LNCaP clone FGC (cell line): ENCODE results near the gene CYREN.

ENCODE experiments used
- DNase-seq: peaks from one replicate; pipeline ENCODE4 v3.0.0-alpha.2; 2011; ENCODE audit warnings: low read depth
- H3K4me3 ChIP-seq: 2 replicates; pipeline ENCODE4 v1.5.1; 2011; ENCODE audit warnings: mild to moderate bottlenecking, low read depth, low read length, control low read depth
- TF ChIP-seq, protein P1 (sequence below): IDR thresholded peaks from 2 replicates; pipeline ENCODE4 v1.5.1; 2012; ENCODE audit warnings: mild to moderate bottlenecking; ENCODE audit not compliant: control insufficient read depth, insufficient read depth; ENCODE audit errors: extremely low read depth

The CYREN gene

DNA sequence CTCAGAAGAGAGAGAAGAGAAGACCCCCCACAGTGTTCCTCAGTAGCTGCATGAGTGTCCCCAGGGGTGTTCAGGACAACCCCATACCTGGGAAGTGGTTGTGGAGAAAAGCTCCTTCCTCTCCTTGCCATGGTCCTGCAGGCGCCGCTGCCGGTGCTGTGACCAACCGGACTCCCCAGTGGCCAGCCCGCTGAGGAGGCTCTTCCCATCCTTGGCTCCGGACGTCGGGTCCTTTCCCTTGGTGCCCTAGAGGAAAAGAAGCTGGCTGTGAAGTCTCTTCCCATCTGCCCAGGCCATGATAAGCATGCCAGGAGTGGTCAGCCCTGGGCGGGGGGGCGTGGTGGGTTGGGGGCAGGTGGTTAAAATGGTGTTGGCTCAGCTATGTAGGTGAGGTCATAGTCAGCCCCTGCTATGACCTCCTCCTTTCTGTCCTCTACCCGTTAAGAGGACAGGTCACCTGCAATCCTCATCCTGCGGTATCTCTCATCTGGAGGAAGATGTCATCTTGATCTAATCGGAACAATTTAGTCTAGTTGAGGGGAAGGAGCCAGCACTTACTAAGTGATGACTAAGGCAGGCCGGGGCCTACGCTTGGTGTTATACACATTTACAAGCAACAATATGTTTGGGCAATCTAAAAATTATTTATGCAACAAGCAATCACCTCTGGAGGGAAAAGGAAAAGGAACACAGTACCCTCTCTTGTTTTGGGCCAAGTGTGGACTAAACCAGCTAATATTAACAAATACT, 27.6 kb upstream of the CYREN start:
- H3K4me3 ChIP-seq, result no peak overlapping the region
- no peak for DNase-seq
- TF ChIP-seq, protein P1, sequence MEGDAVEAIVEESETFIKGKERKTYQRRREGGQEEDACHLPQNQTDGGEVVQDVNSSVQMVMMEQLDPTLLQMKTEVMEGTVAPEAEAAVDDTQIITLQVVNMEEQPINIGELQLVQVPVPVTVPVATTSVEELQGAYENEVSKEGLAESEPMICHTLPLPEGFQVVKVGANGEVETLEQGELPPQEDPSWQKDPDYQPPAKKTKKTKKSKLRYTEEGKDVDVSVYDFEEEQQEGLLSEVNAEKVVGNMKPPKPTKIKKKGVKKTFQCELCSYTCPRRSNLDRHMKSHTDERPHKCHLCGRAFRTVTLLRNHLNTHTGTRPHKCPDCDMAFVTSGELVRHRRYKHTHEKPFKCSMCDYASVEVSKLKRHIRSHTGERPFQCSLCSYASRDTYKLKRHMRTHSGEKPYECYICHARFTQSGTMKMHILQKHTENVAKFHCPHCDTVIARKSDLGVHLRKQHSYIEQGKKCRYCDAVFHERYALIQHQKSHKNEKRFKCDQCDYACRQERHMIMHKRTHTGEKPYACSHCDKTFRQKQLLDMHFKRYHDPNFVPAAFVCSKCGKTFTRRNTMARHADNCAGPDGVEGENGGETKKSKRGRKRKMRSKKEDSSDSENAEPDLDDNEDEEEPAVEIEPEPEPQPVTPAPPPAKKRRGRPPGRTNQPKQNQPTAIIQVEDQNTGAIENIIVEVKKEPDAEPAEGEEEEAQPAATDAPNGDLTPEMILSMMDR, result no peak

DNA sequence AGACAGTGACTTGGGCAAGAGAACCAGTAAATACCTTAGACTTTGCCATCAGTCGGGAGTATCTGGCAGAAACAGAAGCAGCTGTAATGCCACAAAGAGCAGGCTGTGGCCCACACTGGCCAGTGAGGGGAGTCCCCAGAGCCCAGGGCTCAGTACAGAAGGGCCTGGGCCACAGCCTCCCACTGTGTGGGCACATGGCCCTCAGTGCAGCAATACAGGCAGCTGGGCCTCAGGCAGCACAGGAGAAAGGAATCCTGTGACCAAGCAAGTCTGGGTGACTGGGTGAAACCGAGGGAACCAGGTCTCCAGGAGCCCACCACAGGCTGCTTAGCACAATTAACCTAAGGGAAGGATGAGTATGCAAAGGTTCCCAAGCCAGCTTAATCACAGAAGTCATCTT, 26.8 kb upstream of the CYREN start:
- no peak overlapping the region for H3K4me3 ChIP-seq
- no peak for DNase-seq
- TF ChIP-seq, protein P1, result no peak

DNA sequence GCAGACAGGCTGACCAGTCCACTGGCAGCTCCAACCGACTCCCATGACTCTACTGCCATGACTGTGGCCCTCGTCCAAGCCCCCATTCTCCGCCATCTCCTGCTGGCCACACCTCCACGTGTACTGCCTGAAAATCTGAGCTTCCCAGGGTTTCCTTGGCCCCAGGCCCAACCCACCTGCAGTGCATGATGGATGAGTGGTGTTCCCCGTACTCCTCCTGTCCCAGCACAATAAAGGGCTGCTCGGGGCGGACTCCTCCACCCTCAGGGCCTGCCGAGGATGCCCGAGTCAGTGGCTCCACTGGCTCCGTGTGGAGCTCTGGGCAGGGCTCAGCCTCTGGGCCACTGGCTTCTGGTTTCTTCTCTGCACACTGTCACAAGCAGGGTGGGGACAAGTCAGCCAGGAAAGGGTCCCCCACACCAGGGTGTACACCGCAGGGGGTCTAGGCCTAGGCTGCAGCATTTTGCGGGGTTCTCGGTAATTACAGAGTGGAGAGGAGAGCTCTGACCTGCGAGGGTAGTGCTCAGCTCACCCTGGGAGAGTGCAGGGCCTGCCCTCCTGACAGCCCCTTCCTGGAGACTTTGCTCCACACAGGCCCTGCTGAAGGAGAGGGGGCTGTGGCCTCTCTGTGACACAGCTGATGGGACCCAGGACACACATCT, 25.6 kb upstream of the CYREN start:
- no peak overlapping the region for H3K4me3 ChIP-seq
- no peak for DNase-seq
- TF ChIP-seq, protein P1, result no peak

DNA sequence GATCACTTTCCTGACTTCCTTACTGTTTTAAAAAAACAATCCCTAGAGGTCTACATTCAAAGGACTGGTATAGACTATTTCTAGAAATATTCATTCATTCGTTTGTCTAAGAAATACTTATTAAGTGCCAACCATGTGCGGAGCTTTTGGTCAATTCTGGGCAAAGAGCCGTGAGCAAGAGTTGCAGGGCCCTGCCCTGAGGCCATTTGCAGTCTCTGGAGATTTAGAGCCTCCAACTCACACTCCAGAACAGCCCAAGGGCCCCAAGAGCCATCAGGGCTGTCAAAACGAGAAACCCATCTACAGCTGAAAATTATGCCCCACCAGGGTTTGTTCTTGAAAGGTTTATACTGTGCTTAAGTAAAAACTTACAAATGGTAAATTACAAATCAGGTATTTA, 24.6 kb upstream of the CYREN start:
- no peak overlapping the region for H3K4me3 ChIP-seq
- DNase-seq, result no peak
- TF ChIP-seq, protein P1, result no peak

DNA sequence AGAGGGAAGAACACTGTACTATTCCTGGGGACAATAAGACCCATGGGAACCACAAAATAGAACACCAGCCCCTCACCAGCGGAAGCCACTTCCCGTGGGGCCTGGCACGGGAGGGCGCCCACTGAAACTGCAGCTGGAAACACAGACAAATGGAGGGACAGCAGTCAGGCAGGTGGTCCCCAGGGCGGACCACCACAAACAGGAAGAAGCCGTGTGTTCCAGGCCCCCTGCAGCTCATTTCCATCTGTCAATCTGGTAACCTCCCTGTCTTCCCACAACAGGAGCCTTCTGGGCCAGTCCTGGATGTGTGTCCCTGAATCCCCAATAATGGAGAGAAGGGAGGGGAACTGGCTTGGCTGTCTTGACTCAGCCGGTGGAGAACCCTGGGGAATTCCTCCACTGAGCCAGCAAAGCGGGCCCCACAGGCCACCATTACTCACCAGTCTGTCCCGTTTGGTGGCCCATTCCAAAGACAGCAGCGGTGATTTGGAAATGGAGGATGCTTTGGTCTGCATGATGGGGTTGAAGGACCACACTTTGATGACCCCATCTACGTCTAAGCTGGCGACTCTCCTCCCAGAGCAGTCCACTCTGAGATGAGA, 24.1 kb upstream of the CYREN start:
- no peak overlapping the region for H3K4me3 ChIP-seq
- TF ChIP-seq, protein P1, result no peak
- no peak for DNase-seq

DNA sequence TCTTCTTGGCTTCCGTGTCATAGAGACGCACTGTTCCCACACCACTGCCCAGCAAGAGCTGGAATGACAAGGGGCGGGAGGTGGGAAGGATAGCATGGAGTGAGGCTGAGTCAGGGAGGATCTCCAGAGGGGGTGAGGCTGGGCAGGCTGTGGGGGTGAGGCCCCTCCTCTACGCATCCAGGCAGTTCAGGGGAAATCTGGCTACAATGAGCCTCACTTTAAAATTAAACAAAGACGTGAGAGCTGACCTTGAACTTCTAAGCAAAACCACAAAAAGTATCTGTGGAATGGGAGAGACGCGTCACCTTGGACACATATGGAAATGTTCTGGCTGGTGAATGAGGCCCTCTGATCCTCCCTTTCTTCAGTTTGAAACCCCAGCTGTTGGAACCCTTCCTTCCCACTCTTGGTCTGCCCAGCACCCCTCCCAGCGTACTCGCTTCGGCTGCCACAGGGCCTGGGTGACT, 23.1 kb upstream of the CYREN start:
- TF ChIP-seq, protein P1, result no peak
- no peak overlapping the region for H3K4me3 ChIP-seq
- no peak for DNase-seq
